ENCODE results near the gene TMEM150C.

DNA sequence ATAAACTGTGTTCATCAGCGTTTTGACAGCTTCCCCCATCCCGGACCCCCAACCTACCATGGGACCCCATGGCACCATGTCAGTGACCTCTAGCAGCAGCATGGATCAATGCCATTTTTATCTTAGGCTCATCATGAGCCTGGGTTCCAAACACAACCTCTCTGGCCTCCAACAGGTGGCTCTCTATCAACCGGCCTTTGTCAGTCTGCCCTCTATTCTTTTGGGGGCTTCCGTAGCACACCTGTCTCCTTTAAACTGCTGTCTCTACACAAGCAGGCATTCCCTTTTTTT lies 721 bp upstream of the TMEM150C start:
- TF ChIP-seq POLR2AphosphoS5 (IDR thresholded peaks at IDR 0.05; ENCODE audit: low read depth, low read length) (no peak), TCF7L2 (IDR thresholded peaks at IDR 0.05; ENCODE audit: low read depth, low read length) (no peak)
- TF ChIP-seq, protein P1, sequence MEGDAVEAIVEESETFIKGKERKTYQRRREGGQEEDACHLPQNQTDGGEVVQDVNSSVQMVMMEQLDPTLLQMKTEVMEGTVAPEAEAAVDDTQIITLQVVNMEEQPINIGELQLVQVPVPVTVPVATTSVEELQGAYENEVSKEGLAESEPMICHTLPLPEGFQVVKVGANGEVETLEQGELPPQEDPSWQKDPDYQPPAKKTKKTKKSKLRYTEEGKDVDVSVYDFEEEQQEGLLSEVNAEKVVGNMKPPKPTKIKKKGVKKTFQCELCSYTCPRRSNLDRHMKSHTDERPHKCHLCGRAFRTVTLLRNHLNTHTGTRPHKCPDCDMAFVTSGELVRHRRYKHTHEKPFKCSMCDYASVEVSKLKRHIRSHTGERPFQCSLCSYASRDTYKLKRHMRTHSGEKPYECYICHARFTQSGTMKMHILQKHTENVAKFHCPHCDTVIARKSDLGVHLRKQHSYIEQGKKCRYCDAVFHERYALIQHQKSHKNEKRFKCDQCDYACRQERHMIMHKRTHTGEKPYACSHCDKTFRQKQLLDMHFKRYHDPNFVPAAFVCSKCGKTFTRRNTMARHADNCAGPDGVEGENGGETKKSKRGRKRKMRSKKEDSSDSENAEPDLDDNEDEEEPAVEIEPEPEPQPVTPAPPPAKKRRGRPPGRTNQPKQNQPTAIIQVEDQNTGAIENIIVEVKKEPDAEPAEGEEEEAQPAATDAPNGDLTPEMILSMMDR (IDR thresholded peaks at IDR 0.05): no peak
